OCI-LY7 (cell line): ENCODE data around the gene THEM5. TPM values are rescaled to one million over a fixed set of nuclear protein-coding genes. Genes with fewer than 3 reads are reported as not detected.

Experiments used
- BruUV-seq: library from RNA; stranded (reverse); fragments of 400-500 nt; replicated peaks from 2 replicates; lab custom pipeline; 2021; lab: Mats Ljungman, UMichigan
- CTCF ChIA-PET: fragments of 300-600 bp; sonication (Branson Sonifier 250); formaldehyde crosslinking; loops from one replicate; lab custom pipeline; 2022; ENCODE audit warnings: antibody characterized with exemption; ENCODE audit not compliant: unreplicated experiment; lab: Charles Lee
- POLR2A ChIA-PET: fragments of 300-600 bp; sonication (Branson Sonifier 250); formaldehyde crosslinking; loops from one replicate; lab custom pipeline; 2022; ENCODE audit warnings: antibody characterized with exemption; lab: Charles Lee
- DNase-seq: peaks from one replicate; pipeline ENCODE4 v3.0.0-alpha.2; 2015; ENCODE audit warnings: low spot score
- H2AFZ ChIP-seq: fragments of 200-600 bp; sonication (generic), shearing (Covaris generic); 2 replicates; pipeline ENCODE4 v1.6.1; 2014; ENCODE audit warnings: mild to moderate bottlenecking, antibody characterized with exemption, low read length, moderate library complexity
- H3K27ac ChIP-seq: fragments of 200-600 bp; sonication (generic); 2 replicates; pipeline ENCODE4 v1.5.1; 2014; ENCODE audit warnings: mixed run types, low read depth, mild to moderate bottlenecking, moderate library complexity, low read length, inconsistent platforms; ENCODE audit not compliant: poor library complexity, severe bottlenecking
- H3K36me3 ChIP-seq: fragments of 200-600 bp; sonication (generic); 2 replicates; pipeline ENCODE4 v1.6.1; 2014; ENCODE audit warnings: mild to moderate bottlenecking, antibody characterized with exemption, low read length, moderate library complexity, mixed read lengths; ENCODE audit not compliant: insufficient read depth
- H3K4me1 ChIP-seq: fragments of 200-600 bp; sonication (generic); 2 replicates; pipeline ENCODE4 v1.5.1; 2014; ENCODE audit warnings: mild to moderate bottlenecking, low read length; ENCODE audit not compliant: insufficient read depth, poor library complexity, severe bottlenecking
- H3K4me2 ChIP-seq: fragments of 200-600 bp; sonication (generic); 2 replicates; pipeline ENCODE4 v1.6.1; 2014; ENCODE audit warnings: mild to moderate bottlenecking, low read length
- H3K4me3 ChIP-seq: fragments of 200-600 bp; sonication (generic); 2 replicates; pipeline ENCODE4 v1.5.1; 2014; ENCODE audit warnings: mild to moderate bottlenecking, low read depth, low read length; ENCODE audit not compliant: poor library complexity, severe bottlenecking
- H3K79me2 ChIP-seq: fragments of 200-600 bp; sonication (generic); 2 replicates; pipeline ENCODE4 v1.6.1; 2016; ENCODE audit warnings: low read depth, mild to moderate bottlenecking, low read length, moderate library complexity, mixed read lengths; ENCODE audit not compliant: insufficient read depth
- H3K9me2 ChIP-seq: fragments of 200-600 bp; sonication (generic); 2 replicates; pipeline ENCODE4 v1.6.1; 2016; ENCODE audit warnings: mild to moderate bottlenecking, low read length, mixed read lengths; ENCODE audit not compliant: insufficient read depth
- H3K9me3 ChIP-seq: fragments of 200-600 bp; sonication (generic); 2 replicates; pipeline ENCODE4 v1.6.1; 2014; ENCODE audit warnings: mild to moderate bottlenecking, mixed run types, low read length, mixed read lengths
- H4K20me1 ChIP-seq: fragments of 200-600 bp; sonication (generic); 2 replicates; pipeline ENCODE4 v1.6.1; 2014; ENCODE audit warnings: mild to moderate bottlenecking, antibody characterized with exemption, low read length, moderate library complexity, mixed read lengths; ENCODE audit not compliant: insufficient read depth
- EZH2phosphoT487 ChIP-seq: fragments of 200-600 bp; sonication (generic); IDR thresholded peaks from 2 replicates; pipeline ENCODE4 v1.6.1; 2018; ENCODE audit warnings: low read depth, borderline replicate concordance, mild to moderate bottlenecking, mixed run types, antibody characterized with exemption, low read length, moderate library complexity, mixed read lengths
- intact Hi-C: fragments of 100-400 bp; cut with micrococcal nuclease; formaldehyde crosslinking; loops from one replicate; pipeline ENCODE4 v1.10.0; 2022; ENCODE audit not compliant: unreplicated experiment
- total RNA-seq, 2 experiments: library from RNA; depleted of rRNA in 1 of 2; stranded (reverse); fragments of >200 nt in 1 of 2; shearing (Covaris generic) in 1 of 2; gene quantifications; 2 replicates each; pipeline ENCODE4 v1.2.3, GENCODE V29; 2014 to 2022
- TF ChIP-seq, protein P1 (sequence below): fragments of 200-600 bp; sonication (generic); conservative IDR thresholded peaks from 2 replicates; pipeline ENCODE4 v1.5.1; 2014; ENCODE audit warnings: mild to moderate bottlenecking, antibody characterized with exemption, low read length, moderate library complexity, mixed read lengths

THEM5 gene
- total RNA-seq, 2 experiments from 2014 or later = not detected

DNA sequence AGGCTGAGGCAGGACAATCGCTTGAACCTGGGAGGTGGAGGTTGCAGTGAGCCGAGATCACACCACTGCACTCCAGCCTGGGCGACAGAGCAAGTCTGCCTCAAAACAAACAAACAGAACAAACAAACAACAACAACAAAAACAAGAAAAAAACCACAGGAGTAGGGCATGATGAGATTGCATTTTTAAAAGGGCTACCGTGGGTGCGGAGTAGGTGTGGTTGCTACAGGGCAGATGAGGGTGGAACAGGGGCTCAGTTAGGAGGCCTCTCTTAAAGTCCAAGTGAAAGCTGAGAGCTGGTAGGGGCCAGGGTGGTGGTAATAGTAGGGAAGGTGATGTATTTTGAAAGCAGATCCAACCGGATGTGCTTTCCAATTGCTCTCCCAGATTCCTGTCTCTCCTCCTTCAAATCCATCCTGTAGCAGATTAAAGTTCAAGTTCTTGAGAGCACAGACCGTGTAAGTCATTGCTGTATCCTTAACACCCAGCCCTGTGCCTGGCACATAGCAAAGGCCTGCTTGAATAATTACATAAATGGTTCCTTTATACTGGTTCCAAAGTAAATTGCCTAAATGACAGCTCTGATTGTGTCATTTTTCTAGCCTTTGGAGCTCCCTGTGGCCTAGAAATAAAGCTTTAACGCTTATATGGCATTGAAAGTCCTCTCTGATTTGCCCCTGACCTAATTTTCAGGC is 44.1 kb downstream of the THEM5 start:
- intact Hi-C loops = no loop called here
- DNase-seq = no peak

DNA sequence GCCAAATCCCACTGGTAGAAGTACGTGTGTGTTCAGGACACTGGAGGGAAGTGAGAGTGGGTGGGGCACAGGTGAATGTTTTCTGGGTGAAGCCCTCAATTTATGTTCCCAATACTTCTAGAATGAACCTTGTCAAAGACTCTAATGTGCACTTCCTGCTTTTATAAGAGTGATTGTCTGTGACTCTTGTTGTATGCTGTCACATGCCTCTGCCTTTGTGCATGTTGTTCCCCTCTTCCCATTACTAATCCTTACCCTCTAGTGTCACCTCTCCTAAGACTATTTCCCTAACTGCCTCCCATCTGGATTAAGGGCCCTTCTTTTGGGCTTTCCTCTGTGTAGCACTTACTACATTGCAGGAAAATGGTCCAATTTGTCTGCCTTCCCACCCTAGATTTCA is 45.7 kb downstream of the THEM5 start:
- intact Hi-C loops = no loop called here
- DNase-seq = no peak
- Histone ChIP-seq H3K9me2 (no peaks in the 10 kb centered on the region), H2AFZ (no peak overlapping the region), H3K4me1 (peaks cover 8% of the 10 kb centered on the region), H3K4me3 (no peak overlapping the region), H3K27ac (no peak overlapping the region), H3K79me2 (no peaks in the 10 kb centered on the region), H4K20me1 (no peaks in the 10 kb centered on the region), H3K9me3 (no peaks in the 10 kb centered on the region), H3K4me2 (no peak overlapping the region), H3K36me3 (no peaks in the 10 kb centered on the region)
- ChIA-PET POLR2A (interaction anchor here (0.6 kb wide), 1 partner anchor 23 kb away, joined by 4 read pairs; no protein-coding TSS in a partner anchor), CTCF (no interaction called here)
- BruUV-seq = no TSS peak
- TF ChIP-seq, protein P1, sequence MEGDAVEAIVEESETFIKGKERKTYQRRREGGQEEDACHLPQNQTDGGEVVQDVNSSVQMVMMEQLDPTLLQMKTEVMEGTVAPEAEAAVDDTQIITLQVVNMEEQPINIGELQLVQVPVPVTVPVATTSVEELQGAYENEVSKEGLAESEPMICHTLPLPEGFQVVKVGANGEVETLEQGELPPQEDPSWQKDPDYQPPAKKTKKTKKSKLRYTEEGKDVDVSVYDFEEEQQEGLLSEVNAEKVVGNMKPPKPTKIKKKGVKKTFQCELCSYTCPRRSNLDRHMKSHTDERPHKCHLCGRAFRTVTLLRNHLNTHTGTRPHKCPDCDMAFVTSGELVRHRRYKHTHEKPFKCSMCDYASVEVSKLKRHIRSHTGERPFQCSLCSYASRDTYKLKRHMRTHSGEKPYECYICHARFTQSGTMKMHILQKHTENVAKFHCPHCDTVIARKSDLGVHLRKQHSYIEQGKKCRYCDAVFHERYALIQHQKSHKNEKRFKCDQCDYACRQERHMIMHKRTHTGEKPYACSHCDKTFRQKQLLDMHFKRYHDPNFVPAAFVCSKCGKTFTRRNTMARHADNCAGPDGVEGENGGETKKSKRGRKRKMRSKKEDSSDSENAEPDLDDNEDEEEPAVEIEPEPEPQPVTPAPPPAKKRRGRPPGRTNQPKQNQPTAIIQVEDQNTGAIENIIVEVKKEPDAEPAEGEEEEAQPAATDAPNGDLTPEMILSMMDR = no peak
- no peak for TF ChIP-seq EZH2phosphoT487

More for the DNA sequence above, 44.1 kb downstream of the THEM5 start:
- no peak for TF ChIP-seq EZH2phosphoT487
- TF ChIP-seq, protein P1 = no peak
- Histone ChIP-seq H3K79me2 (no peaks in the 10 kb centered on the region), H2AFZ (no peak overlapping the region), H3K36me3 (no peaks in the 10 kb centered on the region), H3K27ac (no peak overlapping the region), H4K20me1 (no peaks in the 10 kb centered on the region), H3K9me3 (no peaks in the 10 kb centered on the region), H3K4me2 (no peak overlapping the region), H3K9me2 (no peaks in the 10 kb centered on the region), H3K4me1 (peaks cover 2% of the 10 kb centered on the region), H3K4me3 (no peak overlapping the region)
- ChIA-PET CTCF (interaction anchor here (0.9 kb wide), 1 partner anchor 12 kb away, joined by 3 read pairs; no protein-coding TSS in a partner anchor), POLR2A (interaction anchor here (0.7 kb wide), 1 partner anchor 392 kb away, joined by 3 read pairs; no protein-coding TSS in a partner anchor)
- BruUV-seq = no TSS peak

DNA sequence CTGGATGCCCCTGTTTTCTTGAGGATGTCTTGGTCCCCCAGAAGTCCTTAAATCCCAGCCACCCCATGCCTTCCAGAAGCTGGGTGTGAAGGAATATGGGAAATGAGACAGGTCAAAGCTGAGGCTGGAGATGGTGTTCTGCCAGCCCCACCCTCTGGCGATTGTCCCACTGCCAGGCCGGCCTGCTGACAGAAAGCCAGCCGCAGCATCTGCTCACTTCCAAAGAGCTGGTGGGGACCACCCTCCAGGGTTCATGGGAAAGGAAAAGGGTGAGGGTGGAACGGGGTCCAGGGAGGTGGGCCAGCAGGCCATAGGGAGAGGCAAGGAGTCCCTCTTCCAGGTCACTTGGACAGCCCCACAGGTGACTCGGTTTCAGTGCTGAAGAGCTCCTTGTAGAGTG is 46.4 kb downstream of the THEM5 start:
- H3K4me1 ChIP-seq = peaks cover 8% of the 10 kb centered on the region
- ChIA-PET CTCF (no interaction called here), POLR2A (interaction anchor here (0.5 to 0.9 kb wide), 4 partner anchors 18 to 190 kb away, joined by 3 to 4 read pairs (median 3); no protein-coding TSS in a partner anchor)
- no peak overlapping the region for H3K4me2 ChIP-seq
- H3K79me2 ChIP-seq = no peaks in the 10 kb centered on the region
- no peak for DNase-seq
- no peaks in the 10 kb centered on the region for H4K20me1 ChIP-seq
- no TSS peak for BruUV-seq
- H3K9me2 ChIP-seq = no peaks in the 10 kb centered on the region
- H3K9me3 ChIP-seq = no peaks in the 10 kb centered on the region
- no peak for TF ChIP-seq EZH2phosphoT487
- TF ChIP-seq, protein P1 = no peak
- no peak overlapping the region for H2AFZ ChIP-seq
- no peaks in the 10 kb centered on the region for H3K36me3 ChIP-seq
- H3K4me3 ChIP-seq = no peak overlapping the region
- intact Hi-C loops = no loop called here
- H3K27ac ChIP-seq = no peak overlapping the region
